ENCODE measurements around the gene DPYD.

DPYD gene

GRCh38 chr1:97680894-97681293 lies 239.9 kb downstream of the DPYD start:
- DNase-seq: no peak

DNA sequence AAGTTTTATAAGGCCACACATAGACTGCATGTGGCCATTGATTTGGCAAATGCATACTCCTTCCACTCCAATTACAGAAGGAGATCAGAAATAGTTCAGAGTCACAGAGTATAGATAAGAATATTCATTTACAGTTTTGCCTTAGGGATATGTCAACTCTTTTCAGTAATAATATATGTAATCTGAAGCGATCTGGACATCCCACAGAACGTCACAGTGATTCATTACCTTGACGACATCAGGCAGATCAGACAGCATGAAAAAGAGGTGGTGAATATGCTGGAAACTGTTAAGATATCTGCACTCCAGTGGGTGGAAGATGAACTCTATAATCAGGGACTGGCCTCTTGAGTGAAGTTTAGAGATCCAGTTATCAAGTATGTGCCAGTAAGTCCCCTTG lies 240.4 kb downstream of the DPYD start:
- DNase-seq: no peak

DNA sequence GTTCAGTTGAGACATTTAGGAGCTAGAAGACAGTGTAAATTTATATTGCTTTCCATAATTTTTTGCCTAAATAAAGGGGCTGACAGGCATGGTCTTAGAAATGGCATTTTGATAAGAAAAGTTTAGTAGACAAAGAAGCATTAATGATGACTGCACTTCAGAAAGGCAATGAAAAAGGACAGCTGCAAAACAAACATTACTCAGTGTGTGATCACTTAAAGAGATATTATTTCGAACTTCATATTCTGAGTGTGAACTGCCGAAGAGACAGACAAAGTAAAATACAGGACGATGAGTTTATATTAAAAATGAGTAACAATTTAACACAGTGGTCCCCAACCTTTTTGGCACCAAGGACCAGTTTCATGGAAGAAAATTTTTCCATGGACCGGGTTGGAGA lies 243.1 kb downstream of the DPYD start:
- DNase-seq: no peak

GRCh38 chr1:97674517-97674916 lies 246.3 kb downstream of the DPYD start:
- no peak for DNase-seq

GRCh38 chr1:97668945-97669344 lies 251.9 kb downstream of the DPYD start:
- DNase-seq: no peak

DNA sequence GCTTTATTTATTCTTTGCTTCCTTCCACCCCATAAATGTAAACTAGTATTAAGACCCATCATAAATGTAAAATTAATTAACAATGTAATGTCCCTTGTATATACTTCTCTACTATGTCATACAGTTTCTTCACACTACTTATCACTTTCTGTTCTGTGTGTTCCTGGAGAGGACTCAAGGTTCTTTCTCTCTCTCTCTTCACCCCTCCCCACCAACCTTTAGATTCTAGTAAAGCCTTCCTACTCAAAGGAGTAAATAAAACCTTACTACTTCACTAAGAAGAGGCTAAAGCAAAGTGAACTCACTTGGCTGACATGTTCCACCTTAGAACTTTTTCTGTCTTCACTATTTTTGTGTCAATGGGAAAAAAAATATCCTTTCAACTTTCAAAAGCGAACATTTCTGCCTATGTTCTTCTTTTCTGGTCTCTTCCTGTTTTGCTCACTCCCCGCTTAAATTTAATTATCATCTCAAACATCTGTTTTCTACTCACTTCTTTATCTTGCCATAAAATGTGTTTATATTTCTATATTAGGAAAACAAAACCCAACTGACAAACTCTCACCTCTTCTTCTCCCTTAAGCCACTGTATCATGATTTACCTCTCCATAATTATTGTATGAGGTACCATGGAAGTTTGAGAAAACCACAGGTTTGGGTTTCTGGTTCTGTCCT lies 260.3 kb downstream of the DPYD start:
- no peak for DNase-seq

- DNase-seq: no peak
These were observed 265.8 kb downstream of the DPYD start for GRCh38 chr1:97654876-97655585.

GRCh38 chr1:97651250-97651649 lies 269.6 kb downstream of the DPYD start:
- DNase-seq: no peak

- no peak for DNase-seq
These were observed 271.2 kb downstream of the DPYD start for GRCh38 chr1:97649591-97649990.

- DNase-seq: no peak
These were observed 273.1 kb downstream of the DPYD start for GRCh38 chr1:97647776-97648175.

- no peak for DNase-seq
These were observed 274.8 kb downstream of the DPYD start for GRCh38 chr1:97646071-97646470.

GRCh38 chr1:97640677-97641076 lies 280.2 kb downstream of the DPYD start:
- DNase-seq: no peak

DNA sequence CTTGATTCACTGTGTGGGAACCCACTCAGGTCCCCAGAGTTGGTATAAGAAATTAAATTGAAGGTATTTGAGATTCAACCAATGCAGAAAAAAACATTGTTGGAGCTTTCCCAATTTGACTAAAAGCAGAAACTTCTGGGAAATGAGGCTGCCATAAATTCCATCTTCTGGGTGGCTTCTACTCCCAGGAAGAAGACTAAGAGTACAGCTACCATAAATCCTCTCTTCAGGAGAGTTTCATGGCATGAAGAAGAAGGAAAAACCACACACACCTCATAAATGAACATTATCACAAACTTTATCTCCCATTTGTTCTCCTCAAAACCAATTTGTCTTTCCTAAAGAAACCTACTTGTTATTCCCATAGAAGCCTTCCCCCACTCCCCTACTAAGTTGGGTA lies 283.9 kb downstream of the DPYD start:
- DNase-seq: no peak

DNA sequence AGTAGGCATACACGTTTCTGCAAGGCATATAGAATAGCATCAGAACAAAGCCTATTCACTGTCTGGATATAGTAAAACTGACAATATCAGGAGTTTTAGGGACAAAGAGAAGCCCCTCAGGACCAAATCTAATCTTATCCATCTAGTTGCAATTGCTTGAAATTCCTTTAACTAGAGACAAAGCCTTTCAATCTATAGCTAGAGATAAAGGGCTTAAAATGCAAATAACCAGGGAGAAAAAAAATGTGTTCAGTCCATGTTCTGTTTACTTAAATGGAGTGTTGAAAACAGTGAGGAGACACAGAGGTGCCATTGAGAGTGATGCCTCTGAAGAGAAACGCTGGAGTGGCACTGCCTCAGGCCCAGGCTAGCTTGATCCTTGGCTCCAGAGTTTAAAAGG lies 286.1 kb downstream of the DPYD start:
- DNase-seq: no peak

- DNase-seq: no peak
These were observed 288.1 kb downstream of the DPYD start for GRCh38 chr1:97632776-97633175.

DNA sequence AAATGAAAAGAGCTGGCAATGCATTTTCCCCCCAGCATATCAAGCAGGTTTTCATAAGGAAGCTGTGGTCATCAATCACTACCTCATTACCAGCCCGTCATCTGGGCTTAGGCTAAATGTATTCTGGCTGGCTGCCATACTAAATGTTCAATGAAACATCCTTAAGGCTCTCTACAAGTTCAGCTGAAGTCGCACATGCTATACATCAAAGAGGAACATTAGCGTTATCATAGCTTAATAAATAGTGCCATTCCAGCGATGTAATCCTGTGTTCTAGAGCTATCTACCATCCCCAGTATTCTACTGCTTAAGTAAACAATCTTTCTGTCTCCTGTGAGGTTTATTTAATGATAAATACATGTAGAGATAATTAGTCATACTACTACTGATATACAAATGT lies 288.8 kb downstream of the DPYD start:
- DNase-seq: no peak

DNA sequence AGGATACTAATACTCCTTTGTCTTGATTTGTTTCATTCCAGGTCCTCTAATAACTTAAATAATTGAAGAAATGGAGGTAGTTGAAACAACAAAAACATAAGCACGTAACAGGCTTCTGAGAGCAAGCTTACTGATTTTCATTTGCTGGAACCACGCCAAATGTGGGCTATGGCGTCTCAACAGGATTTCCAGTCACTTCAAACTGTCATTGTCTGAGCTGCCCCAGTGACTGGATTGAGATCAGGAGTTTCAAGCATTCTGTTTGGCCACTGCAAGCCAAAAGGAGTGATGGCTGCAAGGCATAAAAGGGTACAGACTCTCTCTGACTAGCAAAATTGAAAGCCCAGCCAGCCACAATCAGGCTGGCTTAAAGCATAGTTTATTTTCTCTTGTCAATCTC lies 289.9 kb downstream of the DPYD start:
- DNase-seq: no peak

- no peak for DNase-seq
These were observed 290.6 kb downstream of the DPYD start for GRCh38 chr1:97630281-97630680.

GRCh38 chr1:97623220-97623619 lies 297.6 kb downstream of the DPYD start:
- DNase-seq: no peak

- no peak for DNase-seq
These were observed 298.9 kb downstream of the DPYD start for GRCh38 chr1:97621955-97622354.

- no peak for DNase-seq
These were observed 301.1 kb downstream of the DPYD start for GRCh38 chr1:97619706-97620105.

GRCh38 chr1:97610748-97611147 lies 310.1 kb downstream of the DPYD start:
- no peak for DNase-seq

DNA sequence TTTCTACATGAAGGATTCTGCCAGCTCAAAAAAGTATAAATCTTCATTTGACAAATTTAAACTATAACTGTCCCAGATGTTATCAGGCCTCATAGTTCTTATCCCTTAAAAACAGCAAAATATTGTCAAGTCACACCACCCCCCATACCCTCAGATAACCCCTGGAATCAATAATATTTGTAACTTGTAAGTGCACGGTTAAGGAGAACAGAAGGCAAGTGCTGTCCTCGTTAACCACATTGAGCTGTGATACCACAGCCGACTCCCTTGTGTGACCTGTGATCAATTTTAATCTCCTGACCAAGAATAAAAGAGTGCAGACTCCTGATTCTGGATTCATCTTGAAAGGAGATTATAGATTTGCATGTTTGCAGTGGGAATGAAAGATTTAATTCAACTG lies 310.7 kb downstream of the DPYD start:
- DNase-seq: no peak

DNA sequence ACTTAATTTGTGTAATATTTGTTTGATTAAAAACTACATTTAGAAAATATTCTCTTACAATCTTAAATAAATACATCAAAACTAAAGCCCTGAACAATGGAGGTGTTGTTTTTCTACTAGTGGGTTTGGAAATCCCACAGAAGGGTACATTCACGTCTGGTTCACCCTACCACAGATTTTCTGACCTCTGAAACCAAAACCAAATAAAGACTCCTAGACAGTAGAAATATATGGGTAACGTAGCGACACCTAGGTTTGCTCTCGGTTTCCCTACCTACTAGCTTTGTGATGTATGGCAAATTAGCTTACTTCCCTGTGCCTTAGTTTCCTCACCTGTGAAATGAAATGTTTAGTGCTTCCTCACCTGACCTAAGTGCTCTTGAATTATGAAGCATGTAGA lies 312.6 kb downstream of the DPYD start:
- no peak for DNase-seq

- no peak for DNase-seq
These were observed 317.1 kb downstream of the DPYD start for GRCh38 chr1:97603776-97604175.

All from NCI-H146 (cell line).